Trophoblast cell (in vitro differentiated cells and primary cell): Measurements from ENCODE around the gene CNEP1R1.

Experiments used
- DNase-seq, 2 donors: peaks; one replicate each; pipeline ENCODE4 v3.0.0-alpha.2; 2016
- H2AFZ ChIP-seq: 2 replicates; pipeline ENCODE4 v1.6.1; 2013; ENCODE audit warnings: low read length, moderate library complexity, mild to moderate bottlenecking; ENCODE audit not compliant: insufficient read depth, poor library complexity
- H2AK5ac ChIP-seq: 2 replicates; pipeline ENCODE4 v1.6.1; 2013; ENCODE audit warnings: mild to moderate bottlenecking, low read length
- H2BK120ac ChIP-seq: 2 replicates; pipeline ENCODE4 v1.6.1; 2013; ENCODE audit warnings: low read length, mild to moderate bottlenecking, moderate library complexity; ENCODE audit not compliant: insufficient read depth, poor library complexity
- H2BK12ac ChIP-seq: 2 replicates; pipeline ENCODE4 v1.6.1; 2013; ENCODE audit warnings: mild to moderate bottlenecking, low read length, moderate library complexity
- H2BK5ac ChIP-seq: 2 replicates; pipeline ENCODE4 v1.6.1; 2013; ENCODE audit warnings: low read length, low read depth, moderate library complexity, mild to moderate bottlenecking; ENCODE audit not compliant: poor library complexity
- H3K14ac ChIP-seq: 2 replicates; pipeline ENCODE4 v1.6.1; 2013; ENCODE audit warnings: mild to moderate bottlenecking, low read length
- H3K18ac ChIP-seq: 2 replicates; pipeline ENCODE4 v1.6.1; 2013; ENCODE audit warnings: mild to moderate bottlenecking, low read length
- H3K23ac ChIP-seq: 2 replicates; pipeline ENCODE4 v1.6.1; 2013; ENCODE audit warnings: low read length
- H3K27ac ChIP-seq: 2 replicates; pipeline ENCODE4 v1.5.1; 2013; ENCODE audit warnings: low read depth, mild to moderate bottlenecking, inconsistent platforms, low read length, moderate library complexity
- H3K27me3 ChIP-seq: 2 replicates; pipeline ENCODE4 v1.6.1; 2013; ENCODE audit warnings: inconsistent platforms, mild to moderate bottlenecking, low read length, moderate library complexity; ENCODE audit not compliant: insufficient read depth
- H3K36me3 ChIP-seq, 2 experiments: 1 replicate in 1 of 2; 2 replicates in 1 of 2; pipeline ENCODE4 v1.6.1; 2013; ENCODE audit warnings: low read length in 2 of 2, mild to moderate bottlenecking in 2 of 2, moderate library complexity in 1 of 2; ENCODE audit not compliant: insufficient read depth in 2 of 2, control insufficient read depth in 1 of 2
- H3K4ac ChIP-seq: 2 replicates; pipeline ENCODE4 v1.6.1; 2013; ENCODE audit warnings: low read depth, mild to moderate bottlenecking, low read length, moderate library complexity
- H3K4me1 ChIP-seq, 2 experiments: 1 replicate in 1 of 2; 2 replicates in 1 of 2; pipeline ENCODE4 v1.6.1; 2013; ENCODE audit warnings: low read length in 2 of 2, mild to moderate bottlenecking in 2 of 2, moderate library complexity in 1 of 2; ENCODE audit not compliant: insufficient read depth in 2 of 2, control insufficient read depth in 1 of 2
- H3K4me2 ChIP-seq: 2 replicates; pipeline ENCODE4 v1.6.1; 2013; ENCODE audit warnings: inconsistent platforms, mild to moderate bottlenecking, low read length, moderate library complexity
- H3K4me3 ChIP-seq: 2 replicates; pipeline ENCODE4 v1.5.1; 2013; ENCODE audit warnings: mild to moderate bottlenecking, low read depth, low read length, inconsistent platforms
- H3K79me1 ChIP-seq: one replicate; pipeline ENCODE4 v1.6.1; 2013; ENCODE audit warnings: low read length
- H3K79me2 ChIP-seq: 2 replicates; pipeline ENCODE4 v1.6.1; 2013; ENCODE audit warnings: low read length, mild to moderate bottlenecking; ENCODE audit not compliant: control insufficient read depth, insufficient read depth, poor library complexity
- H3K9ac ChIP-seq: 2 replicates; pipeline ENCODE4 v1.6.1; 2013; ENCODE audit warnings: mild to moderate bottlenecking, low read length
- H3K9me3 ChIP-seq: 2 replicates; pipeline ENCODE4 v1.6.1; 2013; ENCODE audit warnings: low read depth, mild to moderate bottlenecking, control low read depth, inconsistent platforms, low read length; ENCODE audit not compliant: insufficient read depth
- H4K12ac ChIP-seq: 2 replicates; pipeline ENCODE4 v1.6.1; 2013; ENCODE audit warnings: low read depth, mild to moderate bottlenecking, low read length, moderate library complexity
- H4K8ac ChIP-seq: 2 replicates; pipeline ENCODE4 v1.6.1; 2013; ENCODE audit warnings: low read depth, mild to moderate bottlenecking, low read length, moderate library complexity
- H4K91ac ChIP-seq: one replicate; pipeline ENCODE4 v1.6.1; 2013; ENCODE audit warnings: low read depth, mild to moderate bottlenecking, low read length, moderate library complexity
- WGBS: extraction: QIAGEN DNeasy Blood & Tissue Kit; methylation state at CpG from one replicate; pipeline ENCODE4 v1.1.7; 2013; ENCODE audit warnings: missing lambda C conversion rate; ENCODE audit not compliant: insufficient read length, insufficient coverage; ENCODE audit errors: extremely low coverage; 5-methylcytosine and 5-hydroxymethylcytosine counted together

The CNEP1R1 gene

DNA sequence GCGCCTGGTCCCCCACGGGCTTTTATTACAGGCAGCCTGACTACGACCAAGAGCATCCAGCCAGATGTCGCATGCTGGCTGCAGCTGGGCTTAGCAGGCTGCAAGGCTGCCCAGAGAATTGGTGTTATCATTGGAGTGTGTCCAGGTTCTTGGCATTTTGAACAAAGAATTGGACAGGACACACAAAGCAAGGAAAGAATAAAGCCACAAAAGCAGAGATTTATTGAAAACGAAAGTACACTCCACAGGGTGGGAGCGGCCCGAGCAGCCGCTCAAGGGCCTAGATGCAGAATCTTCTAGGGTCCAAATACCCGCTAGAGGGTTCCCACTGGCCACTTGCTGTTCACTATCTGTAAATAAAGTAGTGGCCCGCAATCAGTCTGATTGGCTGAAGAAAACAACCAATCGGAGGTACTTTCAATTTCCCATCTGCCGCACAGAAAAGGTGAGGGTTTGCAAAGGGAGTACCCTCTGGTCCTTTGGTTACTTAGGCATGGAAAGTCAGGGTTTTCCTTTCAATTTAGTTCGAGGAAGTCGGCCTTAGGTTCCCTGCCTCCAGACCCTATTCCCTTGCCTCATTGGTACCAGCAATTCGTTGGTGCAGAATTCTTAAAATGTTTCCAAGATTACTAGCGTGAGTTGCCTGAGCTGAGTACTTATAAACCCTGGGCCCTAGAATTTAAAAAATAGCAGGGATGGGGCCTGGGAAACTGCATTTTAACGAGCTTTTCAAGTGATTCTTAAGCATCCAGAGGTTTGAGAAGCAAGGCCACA is 38.5 kb upstream of the CNEP1R1 start:
- Histone ChIP-seq H3K4me3 (no peak overlapping the region), H3K18ac (no peak overlapping the region), H3K27me3 (no peaks in the 10 kb centered on the region), H3K23ac (no peak overlapping the region), H2AK5ac (no peak overlapping the region), H4K8ac (no peak overlapping the region), H3K27ac (no peak overlapping the region), H3K79me1 (no peaks in the 10 kb centered on the region), H3K36me3 (no peaks in the 10 kb centered on the region), H4K12ac (no peak overlapping the region), H3K4ac (no peak overlapping the region), H2BK5ac (no peak overlapping the region), H3K9me3 (no peaks in the 10 kb centered on the region), H2AFZ (no peak overlapping the region), H3K4me2 (no peak overlapping the region), H3K9ac (no peak overlapping the region), H2BK12ac (no peak overlapping the region), H4K91ac (no peak overlapping the region), H3K79me2 (no peaks in the 10 kb centered on the region), H2BK120ac (no peak overlapping the region), H3K4me1 (no peaks in the 10 kb centered on the region), H3K14ac (no peak overlapping the region)
- WGBS = no CpG with 5 or more reads among the region's 17 CpGs
- DNase-seq = peak; percentile 59 to 68

DNA sequence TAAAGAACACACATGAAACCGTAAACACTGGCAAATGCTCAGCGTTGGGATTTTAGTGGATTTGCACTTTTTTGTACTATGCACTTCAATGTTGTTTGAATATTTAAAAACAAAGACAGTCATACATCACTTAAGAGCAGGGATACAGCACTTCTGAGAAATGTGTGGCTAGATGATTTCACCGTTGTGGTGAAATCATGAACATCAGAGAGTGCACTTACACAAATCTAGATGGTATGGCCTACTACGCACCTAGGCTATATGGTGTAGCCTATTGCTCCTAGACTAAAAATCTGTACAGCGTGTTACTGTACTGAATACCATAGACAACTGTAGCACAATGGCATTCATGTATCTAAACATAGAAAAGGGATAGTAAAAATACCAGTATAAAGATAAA is 37.6 kb upstream of the CNEP1R1 start:
- no peak overlapping the region for H3K4me2 ChIP-seq
- H3K4ac ChIP-seq = no peak overlapping the region
- no peak overlapping the region for H2BK120ac ChIP-seq
- no peaks in the 10 kb centered on the region for H3K27me3 ChIP-seq
- H4K12ac ChIP-seq = no peak overlapping the region
- no peak overlapping the region for H3K14ac ChIP-seq
- no peak overlapping the region for H2BK5ac ChIP-seq
- H3K4me1 ChIP-seq = no peaks in the 10 kb centered on the region
- no peak overlapping the region for H2AK5ac ChIP-seq
- no CpG with 5 or more reads among the region's 5 CpGs for WGBS
- H3K9me3 ChIP-seq = no peaks in the 10 kb centered on the region
- H4K8ac ChIP-seq = no peak overlapping the region
- no peaks in the 10 kb centered on the region for H3K79me2 ChIP-seq
- no peak overlapping the region for H4K91ac ChIP-seq
- peak in 1 of 2 donors; percentile 22 for DNase-seq
- H3K18ac ChIP-seq = no peak overlapping the region
- no peak overlapping the region for H3K4me3 ChIP-seq
- no peak overlapping the region for H3K23ac ChIP-seq
- H3K9ac ChIP-seq = no peak overlapping the region
- no peak overlapping the region for H2BK12ac ChIP-seq
- H2AFZ ChIP-seq = no peak overlapping the region
- H3K27ac ChIP-seq = no peak overlapping the region
- no peaks in the 10 kb centered on the region for H3K79me1 ChIP-seq
- no peaks in the 10 kb centered on the region for H3K36me3 ChIP-seq

DNA sequence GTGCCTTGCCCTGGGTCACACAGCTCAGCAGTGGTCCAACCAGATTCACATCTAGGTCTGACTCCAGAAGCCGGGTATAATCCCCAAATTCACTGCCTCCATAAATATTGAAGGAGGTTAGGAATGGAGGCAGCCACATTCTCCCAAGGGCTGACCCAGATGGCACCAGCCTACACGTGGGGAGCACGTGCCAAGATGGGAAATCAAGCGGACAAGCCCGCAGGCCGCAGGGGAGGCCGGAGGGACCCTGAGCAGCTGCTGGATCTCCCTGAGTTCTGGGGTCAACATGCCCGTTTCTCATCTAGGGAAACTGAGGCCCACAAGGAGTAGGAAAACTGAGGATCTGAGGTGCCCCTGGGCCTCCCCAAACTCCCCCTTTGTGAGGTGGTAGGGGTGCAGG is 32.2 kb upstream of the CNEP1R1 start:
- Histone ChIP-seq H3K4ac (no peak overlapping the region), H3K18ac (no peak overlapping the region), H3K14ac (no peak overlapping the region), H3K79me2 (no peaks in the 10 kb centered on the region), H3K27me3 (no peaks in the 10 kb centered on the region), H4K12ac (no peak overlapping the region), H2AK5ac (no peak overlapping the region), H3K9ac (no peak overlapping the region), H2BK120ac (no peak overlapping the region), H3K4me3 (no peak overlapping the region), H3K9me3 (no peaks in the 10 kb centered on the region), H3K23ac (no peak overlapping the region), H4K8ac (no peak overlapping the region), H2BK5ac (no peak overlapping the region), H3K36me3 (no peaks in the 10 kb centered on the region), H3K79me1 (no peaks in the 10 kb centered on the region), H3K4me2 (no peak overlapping the region), H2AFZ (no peak overlapping the region), H2BK12ac (no peak overlapping the region), H3K4me1 (no peaks in the 10 kb centered on the region), H3K27ac (no peak overlapping the region), H4K91ac (no peak overlapping the region)
- no peak for DNase-seq
- WGBS = no CpG with 5 or more reads among the region's 8 CpGs

DNA sequence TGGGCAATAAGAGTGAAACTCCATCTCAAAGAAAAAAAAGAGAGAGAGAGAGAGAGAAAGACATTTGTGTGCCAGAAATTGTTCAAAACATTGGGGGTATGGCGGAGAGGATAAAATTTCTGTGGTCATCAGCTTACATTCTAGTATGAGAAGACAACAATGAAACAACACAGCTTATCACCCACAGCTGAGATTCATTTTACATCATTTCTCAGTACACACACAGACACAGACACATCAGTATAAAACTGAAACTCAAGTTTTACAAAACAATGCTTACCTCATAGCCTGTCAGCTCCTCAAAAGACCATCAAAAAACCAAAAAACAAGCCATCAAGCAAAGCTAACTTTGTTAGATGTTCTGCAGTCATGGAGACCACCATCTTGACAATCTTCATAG is 31.4 kb upstream of the CNEP1R1 start:
- DNase-seq = no peak
- Histone ChIP-seq H2BK12ac (no peak overlapping the region), H3K9me3 (no peaks in the 10 kb centered on the region), H3K9ac (no peak overlapping the region), H3K4me3 (no peak overlapping the region), H3K4me2 (no peak overlapping the region), H3K36me3 (no peaks in the 10 kb centered on the region), H2BK5ac (no peak overlapping the region), H3K14ac (no peak overlapping the region), H3K79me1 (no peaks in the 10 kb centered on the region), H3K23ac (no peak overlapping the region), H3K79me2 (no peaks in the 10 kb centered on the region), H3K4me1 (no peaks in the 10 kb centered on the region), H2AK5ac (no peak overlapping the region), H3K4ac (no peak overlapping the region), H2AFZ (no peak overlapping the region), H3K27me3 (no peaks in the 10 kb centered on the region), H4K91ac (no peak overlapping the region), H2BK120ac (no peak overlapping the region), H4K8ac (no peak overlapping the region), H3K18ac (no peak overlapping the region), H4K12ac (no peak overlapping the region), H3K27ac (no peak overlapping the region)
- no CpG with 5 or more reads among the region's 1 CpG for WGBS
